ENCODE data around the gene LMNB1.
"Not testable (repeated sequence)": the region's sequence is repeated elsewhere in the genome, so short reads cannot be mapped to it uniquely, and the experiment has no call there.

The LMNB1 gene

DNA sequence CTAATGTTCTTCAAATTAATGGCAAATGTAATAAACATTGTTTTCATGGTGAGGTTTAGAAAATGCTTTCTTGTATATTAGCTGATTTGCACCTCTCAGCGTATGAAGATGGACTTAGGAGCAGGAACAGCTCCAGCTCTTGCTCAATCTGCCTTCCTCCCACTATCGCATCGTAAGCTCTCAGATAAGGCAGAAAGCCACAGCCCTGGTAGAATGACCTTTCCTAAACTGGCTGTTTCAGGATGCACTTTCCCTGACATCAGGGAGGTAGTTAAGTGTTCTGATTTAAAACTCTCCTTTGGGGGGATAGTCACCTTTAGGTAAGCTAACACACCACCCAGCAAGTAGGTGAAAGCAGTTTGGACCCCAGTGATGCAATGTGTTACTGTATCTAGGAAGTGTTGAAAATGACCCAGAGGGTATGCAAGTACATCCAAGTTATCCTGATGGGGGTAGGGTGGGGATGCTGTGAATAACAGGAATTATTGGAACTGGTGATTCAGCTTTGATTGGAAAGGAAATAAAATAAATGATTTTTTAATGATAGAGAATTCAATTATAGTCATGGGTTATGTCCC, 72.3 kb downstream of the LMNB1 start:
- FAIRE-seq = no peak

GRCh38 chr5:126851501-126852011, 74.6 kb downstream of the LMNB1 start:
- DNase-seq (ENCODE audit: insufficient read length, low spot score) = no peak
- no peak for FAIRE-seq
- TF ChIP-seq POLR2A (IDR thresholded peaks at IDR 0.05; ENCODE audit: low read depth, low read length) = no peak

More for the DNA sequence above, 72.3 kb downstream of the LMNB1 start:
- TF ChIP-seq POLR2A (IDR thresholded peaks at IDR 0.05; ENCODE audit: low read depth, low read length) = no peak
- no peak for DNase-seq (ENCODE audit: insufficient read length, low spot score)

GRCh38 chr5:126852091-126852571, 75.2 kb downstream of the LMNB1 start:
- FAIRE-seq = no peak

DNA sequence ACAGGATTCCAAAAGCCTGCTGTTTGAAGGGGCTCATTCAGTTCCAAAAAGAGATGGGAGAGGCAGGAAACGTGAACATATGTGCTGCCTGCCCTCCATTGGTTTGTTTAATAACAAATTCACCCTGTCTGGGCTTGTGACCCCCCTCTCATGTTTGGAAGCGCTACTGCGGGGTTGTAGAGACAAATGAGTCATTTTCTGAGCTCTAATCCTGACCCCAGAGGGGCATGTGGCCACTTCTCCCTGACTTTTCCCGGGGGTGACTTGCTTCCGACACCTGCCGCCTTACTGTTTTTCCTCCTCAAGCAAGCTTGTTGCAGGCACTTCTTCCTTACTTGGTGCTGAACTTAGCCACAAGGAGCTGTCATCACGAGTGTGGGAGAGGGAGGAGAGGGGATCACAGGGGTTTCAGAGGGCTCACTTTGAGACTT, 75.9 kb downstream of the LMNB1 start:
- FAIRE-seq = no peak
- DNase-seq (ENCODE audit: insufficient read length, low spot score) = no peak

More at GRCh38 chr5:126852091-126852571, 75.2 kb downstream of the LMNB1 start:
- no peak for DNase-seq (ENCODE audit: insufficient read length, low spot score)
- no peak for TF ChIP-seq POLR2A (IDR thresholded peaks at IDR 0.05; ENCODE audit: low read depth, low read length)

GRCh38 chr5:126853541-126854307, 76.8 kb downstream of the LMNB1 start:
- DNase-seq (ENCODE audit: insufficient read length, low spot score); FAIRE-seq: not testable (repeated sequence)

More for the DNA sequence above, 75.9 kb downstream of the LMNB1 start:
- TF ChIP-seq POLR2A (IDR thresholded peaks at IDR 0.05; ENCODE audit: low read depth, low read length) = no peak

DNA sequence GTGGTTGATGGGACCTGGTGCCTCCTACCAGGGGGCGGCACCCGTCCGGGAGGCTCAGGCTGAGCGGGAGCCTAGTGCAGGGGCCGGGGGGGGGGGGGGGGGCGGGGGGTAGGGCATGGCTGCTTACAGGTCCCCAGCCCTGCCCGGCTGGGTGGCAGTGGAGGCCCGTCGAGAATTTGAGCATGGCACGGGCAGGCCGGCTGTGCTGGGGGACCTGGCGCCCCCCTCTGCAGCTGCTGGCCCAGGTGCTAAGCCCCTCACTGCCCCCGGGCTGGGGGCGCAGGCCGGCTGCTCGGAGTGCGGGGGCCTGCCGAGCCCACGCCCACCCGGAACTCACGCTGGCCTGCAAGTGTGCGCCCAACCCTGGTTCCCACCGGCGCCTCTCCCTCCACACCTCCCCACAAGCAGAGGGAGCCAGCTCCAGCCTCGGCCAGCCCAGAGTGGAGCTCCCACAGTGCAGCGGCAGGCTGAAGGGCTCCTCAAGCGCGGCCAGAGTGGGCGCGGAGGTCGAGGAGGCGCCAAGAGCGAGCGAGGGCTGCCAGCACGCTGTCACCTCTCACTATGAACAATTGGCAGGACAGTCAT, 77.7 kb downstream of the LMNB1 start:
- DNase-seq (ENCODE audit: insufficient read length, low spot score) (no peak), FAIRE-seq (no peak)
- TF ChIP-seq POLR2A (IDR thresholded peaks at IDR 0.05; ENCODE audit: low read depth, low read length) = no peak

DNA sequence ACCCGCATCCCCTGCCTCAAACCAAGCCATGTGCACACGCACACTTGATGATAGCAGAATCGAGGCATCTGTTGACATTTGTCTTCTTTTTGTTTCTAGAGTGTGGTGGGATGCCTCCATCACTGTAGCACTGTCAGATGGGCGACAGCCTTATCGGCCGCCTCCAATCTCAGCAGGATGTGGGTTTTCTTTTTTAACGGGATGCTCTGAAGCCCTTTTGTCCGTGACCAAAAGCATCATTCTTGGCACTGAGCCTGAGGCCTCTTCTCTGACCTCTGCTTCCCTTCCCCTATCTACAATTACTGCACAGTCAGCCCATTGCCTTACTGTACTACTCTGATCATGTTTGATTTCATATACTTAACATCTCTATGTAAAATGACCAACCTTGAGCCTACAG, 78.3 kb downstream of the LMNB1 start:
- no peak for FAIRE-seq
- TF ChIP-seq POLR2A (IDR thresholded peaks at IDR 0.05; ENCODE audit: low read depth, low read length) = no peak
- no peak for DNase-seq (ENCODE audit: insufficient read length, low spot score)

DNA sequence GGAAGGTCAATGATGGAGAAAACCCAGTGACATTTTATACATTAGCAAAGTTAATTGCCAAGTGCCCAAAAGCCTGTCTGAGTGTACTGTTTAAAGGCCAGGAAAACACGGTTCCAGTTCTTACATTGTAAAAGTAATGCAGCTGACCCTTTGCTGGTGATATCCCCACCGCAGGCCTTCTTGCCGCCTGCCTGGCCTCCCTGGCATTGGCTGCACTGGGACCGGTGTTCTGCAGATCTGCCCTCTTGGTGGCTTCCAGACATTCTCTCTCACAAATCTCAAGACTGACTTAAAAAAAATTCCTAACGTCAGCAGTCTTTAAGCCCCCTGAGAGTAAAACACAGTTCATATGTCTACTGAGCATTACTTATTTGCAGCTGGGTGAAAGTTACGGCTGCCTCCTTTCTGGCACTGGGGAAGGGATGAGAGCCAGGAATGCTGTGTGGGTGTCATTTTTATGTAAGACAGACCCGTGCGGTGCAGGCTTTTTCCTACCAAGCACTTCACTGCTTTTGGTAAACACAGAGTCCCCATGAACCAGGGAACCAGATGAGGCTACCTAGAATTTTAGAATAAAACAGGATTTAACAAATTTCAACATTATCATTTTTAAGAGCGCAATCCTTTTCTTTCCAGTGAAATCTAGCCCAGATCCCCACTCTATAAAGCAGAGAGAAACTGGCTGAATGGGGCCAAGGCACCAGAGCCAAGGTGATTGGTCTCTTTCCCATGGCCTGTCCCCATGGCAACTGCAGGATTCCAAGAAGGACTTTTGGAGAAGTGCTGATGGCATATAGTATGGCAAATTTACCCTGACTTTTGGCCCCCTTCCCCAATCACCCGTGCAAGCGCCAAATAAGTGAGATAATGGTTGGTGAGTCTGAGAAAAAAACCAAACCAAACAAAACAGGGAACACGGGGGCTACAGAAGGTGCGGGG, 80.8 kb downstream of the LMNB1 start:
- no peak for TF ChIP-seq POLR2A (IDR thresholded peaks at IDR 0.05; ENCODE audit: low read depth, low read length)
- FAIRE-seq (no peak), DNase-seq (ENCODE audit: insufficient read length, low spot score) (no peak)

GRCh38 chr5:126858441-126858840, 81.5 kb downstream of the LMNB1 start:
- no peak for FAIRE-seq
- no peak for DNase-seq (ENCODE audit: insufficient read length, low spot score)
- TF ChIP-seq POLR2A (IDR thresholded peaks at IDR 0.05; ENCODE audit: low read depth, low read length) = no peak

- no peak for DNase-seq (ENCODE audit: insufficient read length, low spot score)
- no peak for FAIRE-seq
- TF ChIP-seq POLR2A (IDR thresholded peaks at IDR 0.05; ENCODE audit: low read depth, low read length) = no peak
These were observed 86.5 kb downstream of the LMNB1 start for GRCh38 chr5:126863402-126863801.

DNA sequence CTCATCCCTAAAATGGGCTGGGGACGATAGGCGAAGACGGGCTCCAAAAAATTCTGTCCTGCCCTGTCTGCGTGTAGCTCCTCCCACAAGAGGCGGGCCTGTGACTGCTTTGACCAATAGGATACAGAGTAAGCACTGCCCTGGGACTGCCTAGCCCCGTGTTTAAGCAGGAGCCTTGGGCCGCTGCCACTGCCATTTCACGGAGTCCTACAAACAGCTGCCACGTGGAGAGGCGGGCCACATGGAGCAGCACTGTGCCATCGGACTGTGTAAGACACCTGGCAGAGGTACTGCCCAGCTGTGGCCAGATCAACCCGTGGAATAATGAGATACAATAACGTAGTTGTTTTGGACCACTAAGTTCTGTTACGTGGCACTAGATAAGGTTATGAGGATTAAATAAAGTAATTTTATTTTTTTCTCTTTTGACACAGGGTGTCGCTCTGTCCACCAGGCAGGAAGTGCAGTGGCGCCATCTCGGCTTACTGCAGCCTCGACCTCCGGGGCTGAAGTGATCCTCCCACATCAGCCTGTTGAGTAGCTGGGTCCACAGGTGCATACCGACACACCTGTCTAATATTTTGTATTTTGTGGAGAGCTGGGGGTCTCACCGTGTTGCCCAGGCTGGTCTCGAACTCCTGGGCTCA, 87.2 kb downstream of the LMNB1 start:
- no peak for TF ChIP-seq POLR2A (IDR thresholded peaks at IDR 0.05; ENCODE audit: low read depth, low read length)
- no peak for FAIRE-seq

DNA sequence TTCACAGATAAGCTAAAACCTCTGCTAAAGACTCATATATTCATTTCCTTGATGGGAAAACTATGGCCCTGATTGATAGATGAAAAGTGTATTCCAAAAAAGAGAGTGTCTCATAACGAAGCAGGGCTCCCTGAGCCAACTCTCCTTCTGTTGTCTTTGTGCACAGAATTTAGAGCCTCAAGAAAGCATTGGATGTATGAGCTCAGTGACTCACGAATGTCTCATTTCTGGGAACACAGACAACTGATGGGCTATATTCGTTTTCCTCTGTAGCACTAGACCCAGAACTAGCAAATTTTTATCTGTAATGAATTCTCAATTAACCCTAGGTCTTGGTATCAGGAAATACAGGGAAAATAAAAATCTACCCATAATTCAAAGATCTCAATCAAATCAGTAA, 88.4 kb downstream of the LMNB1 start:
- peak; percentile 59 for DNase-seq (ENCODE audit: insufficient read length, low spot score)
- no peak for TF ChIP-seq POLR2A (IDR thresholded peaks at IDR 0.05; ENCODE audit: low read depth, low read length)

More for the DNA sequence above, 87.2 kb downstream of the LMNB1 start:
- no peak for DNase-seq (ENCODE audit: insufficient read length, low spot score)

More for the DNA sequence above, 88.4 kb downstream of the LMNB1 start:
- peak; percentile 89 for FAIRE-seq

Data from H54 (cell line).